OCI-LY7 (cell line): ENCODE data around the gene USP8.

ENCODE experiments used
- CTCF ChIP-seq: fragments of 200-600 bp; sonication (generic); conservative IDR thresholded peaks from 2 replicates; pipeline ENCODE4 v1.5.1; 2014; ENCODE audit warnings: mild to moderate bottlenecking, antibody characterized with exemption, low read length, moderate library complexity, mixed read lengths
- EZH2phosphoT487 ChIP-seq: fragments of 200-600 bp; sonication (generic); IDR thresholded peaks from 2 replicates; pipeline ENCODE4 v1.6.1; 2018; ENCODE audit warnings: low read depth, borderline replicate concordance, mild to moderate bottlenecking, mixed run types, antibody characterized with exemption, low read length, moderate library complexity, mixed read lengths

- TF ChIP-seq CTCF (no peak), EZH2phosphoT487 (no peak)
Measured at GRCh38 chr15:50463423-50464358, 39.5 kb downstream of the USP8 start.
